ENCODE measurements around the gene EXOC6B.

GRCh38 chr2:72780477-72780876 is 45.4 kb downstream of the EXOC6B start:
- TF ChIP-seq CTCF (IDR thresholded peaks at IDR 0.05), result no peak
- no peak for TF ChIP-seq POLR2A (IDR thresholded peaks at IDR 0.05)
